Heart right ventricle (tissue), 16 donors: Measurements from ENCODE around the gene CDC5L. TPM values are rescaled to one million over a fixed set of nuclear protein-coding genes. Genes with fewer than 3 reads are reported as not detected.
"Not testable (repeated sequence)": the region's sequence is repeated elsewhere in the genome, so short reads cannot be mapped to it uniquely, and the experiment has no call there.

Experiments
- ATAC-seq, 8 donors: fragments of 200-7000 bp; cut with Tn5 transposase; one replicate each; pipeline ENCODE4 v1.9.1; 2020; ENCODE audit warnings: mild to moderate bottlenecking in 8 of 8, moderate library complexity in 8 of 8, moderate number of reproducible peaks in 1 of 8
- DNase-seq, 2 donors: peaks; one replicate each; pipeline ENCODE4 v3.0.0-alpha.2; 2020
- H3K27ac ChIP-seq, 10 donors: fragments of 200-600 bp; sonication (generic) in 2 of 10; one replicate each; pipeline versions ENCODE4 v1.5.0 to v1.8.0; 2020 to 2022; ENCODE audit warnings: mild to moderate bottlenecking in 3 of 10
- H3K27me3 ChIP-seq, 7 donors: fragments of 200-600 bp; one replicate each; pipeline ENCODE4 v1.8.0; 2021 to 2022; ENCODE audit warnings: mild to moderate bottlenecking in 2 of 7
- H3K36me3 ChIP-seq, 9 donors: fragments of 200-600 bp; sonication (generic) in 1 of 9; one replicate each; pipeline versions ENCODE4 v1.5.0 to v1.8.0; 2020 to 2022; ENCODE audit warnings: mild to moderate bottlenecking in 2 of 9
- H3K4me1 ChIP-seq, 9 donors: fragments of 200-600 bp; sonication (generic) in 1 of 9; one replicate each; pipeline versions ENCODE4 v1.5.0 to v1.8.0; 2020 to 2022; ENCODE audit warnings: mild to moderate bottlenecking in 4 of 9
- H3K4me3 ChIP-seq, 10 donors: fragments of 200-600 bp; sonication (generic) in 2 of 10; one replicate each; pipeline versions ENCODE4 v1.5.0 to v1.8.0; 2020 to 2022; ENCODE audit warnings: mild to moderate bottlenecking in 7 of 10, moderate library complexity in 2 of 10
- H3K9me3 ChIP-seq, 11 donors: fragments of 200-600 bp in 10 of 11; sonication (generic) in 2 of 11; one replicate each; pipeline versions ENCODE4 v1.5.0 to v1.8.0; 2013 to 2022; ENCODE audit warnings: mild to moderate bottlenecking in 2 of 11, control low read depth in 1 of 11, moderate library complexity in 1 of 11
- WGBS, 2 donors: extraction: QIAGEN DNeasy Blood & Tissue Kit; methylation state at CpG; one replicate each; pipeline ENCODE4 v1.1.7; 2013; ENCODE audit warnings: inconsistent platforms in 1 of 2; 5-methylcytosine and 5-hydroxymethylcytosine counted together
- intact Hi-C, 10 donors: fragments of 100-400 bp; cut with DNase I; formaldehyde crosslinking; loops; one replicate each; pipeline versions ENCODE4 v1.11.1 to v1.14.2; 2022
- polyA plus RNA-seq, 2 donors: library from polyadenylated mRNA; stranded (reverse); fragments of 200-250 nt; gene quantifications; one replicate each; pipeline ENCODE4 v1.2.3, GENCODE V29; 2013
- total RNA-seq, 10 donors: library from RNA; stranded (reverse); fragmentation: NEBNext Ultra II Directional in 3 of 10; extraction: Animal tissue kit (Norgen Biotek cat#: 25700) in 3 of 10; gene quantifications; one replicate each; pipeline versions ENCODE4 v1.2.1 to v1.2.4, GENCODE V29; 2021 to 2023
- TF ChIP-seq, protein P1 (sequence below), 9 donors: fragments of 200-600 bp; sonication (generic) in 2 of 9; IDR thresholded peaks; one replicate each; pipeline versions ENCODE4 v1.5.0 to v1.8.0; 2021 to 2022; ENCODE audit warnings: antibody characterized with exemption in 9 of 9, mild to moderate bottlenecking in 5 of 9, moderate library complexity in 1 of 9
- donor health status: Arrhythmogenic right ventricular cardiomyopathy.
- donor health status: ischemic (EF 13 %, LVEDD 7.1; RV severe dilation, severe dysfunction).
- donor health status: healthy with polysubstance abuse.
- donor health status: DM: no; HTN: yes; CAD: no.
- donor health status: DM: no; HTN: no; CAD: no.
- donor health status: ischemic (EF 25% LVEDD 6.9; RV normal size, moderate dysfunction).
- donor health status: ischemic (EF 25% LVEDD 5.7; RV mildly dilated, moderate dysfunction).
- donor health status: healthy.
- donor health status: DM: yes; HTN: yes; CAD: no.
- donor health status: Ischemic cardiomyopathy.
- donor health status: ischemic (EF 35%, LVEDD 5.7; RV mildly dilated, moderate dysfunction).
- donor health status: nonischemic (EF 11% LVEDD 7.7; RV severe dilation, severe dysfunction).
- donor health status: DM: yes; HTN: yes; CAD: no.
- donor health status: PGD.
- donor health status: ischemic (EF 29% LVEDD 5.4; RV normal size, mild dysfunction).
- donor health status: nonischemic (EF 23%, LVEDD 6.1; RV moderate dilation, normal function).

Gene CDC5L
- total and polyA plus RNA-seq, 12 donors, result 5.4 to 26.5 (median 20.5) TPM

DNA sequence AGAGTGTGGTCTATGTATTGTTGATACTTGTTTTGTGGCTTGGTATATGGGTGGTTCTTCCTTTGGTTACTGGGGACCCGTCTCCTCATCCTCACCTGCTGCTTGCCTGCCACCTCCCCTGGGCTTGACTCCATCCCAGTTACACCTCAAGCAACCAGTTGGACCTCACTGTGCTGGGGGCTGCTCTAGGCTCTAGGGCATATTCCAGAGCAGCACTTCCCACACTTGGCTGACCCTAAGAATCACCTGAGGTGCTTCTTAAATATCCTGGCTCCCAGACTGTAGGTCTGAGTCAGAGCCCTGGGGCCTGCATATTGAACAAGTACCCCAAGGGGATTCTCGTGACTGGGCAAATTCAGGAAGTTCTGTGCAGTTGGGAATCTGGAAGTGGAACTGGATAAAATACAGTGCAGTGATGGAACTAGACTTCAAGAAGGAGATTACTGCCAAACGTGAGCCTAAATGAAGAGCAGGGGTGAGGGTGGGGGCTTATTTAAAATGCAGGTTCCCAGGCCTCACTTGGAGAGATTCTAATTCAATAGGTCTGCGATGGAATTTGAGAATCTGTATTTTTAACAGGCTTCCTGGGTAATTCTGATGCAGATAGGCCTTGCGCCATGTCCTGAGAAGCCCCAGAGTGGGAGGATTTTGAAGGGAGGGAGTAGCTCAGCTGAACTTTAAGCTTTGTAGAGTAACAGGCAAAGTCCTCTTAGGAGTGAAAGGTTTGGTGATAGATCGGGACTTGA, 37.4 kb upstream of the CDC5L start:
- Histone ChIP-seq H3K27ac (no peak overlapping the region), H3K36me3 (no peaks in the 10 kb centered on the region), H3K9me3 (no peaks in the 10 kb centered on the region), H3K4me1 (no peaks in the 10 kb centered on the region), H3K27me3 (peaks cover 0 to 13% (median 0%) of the 10 kb centered on the region in 7 donors), H3K4me3 (no peak overlapping the region)
- intact Hi-C loops, result no loop called here
- WGBS, 2 donors, result 70 to 72% methylated on average over 6 of the region's 6 CpGs
- TF ChIP-seq, protein P1, sequence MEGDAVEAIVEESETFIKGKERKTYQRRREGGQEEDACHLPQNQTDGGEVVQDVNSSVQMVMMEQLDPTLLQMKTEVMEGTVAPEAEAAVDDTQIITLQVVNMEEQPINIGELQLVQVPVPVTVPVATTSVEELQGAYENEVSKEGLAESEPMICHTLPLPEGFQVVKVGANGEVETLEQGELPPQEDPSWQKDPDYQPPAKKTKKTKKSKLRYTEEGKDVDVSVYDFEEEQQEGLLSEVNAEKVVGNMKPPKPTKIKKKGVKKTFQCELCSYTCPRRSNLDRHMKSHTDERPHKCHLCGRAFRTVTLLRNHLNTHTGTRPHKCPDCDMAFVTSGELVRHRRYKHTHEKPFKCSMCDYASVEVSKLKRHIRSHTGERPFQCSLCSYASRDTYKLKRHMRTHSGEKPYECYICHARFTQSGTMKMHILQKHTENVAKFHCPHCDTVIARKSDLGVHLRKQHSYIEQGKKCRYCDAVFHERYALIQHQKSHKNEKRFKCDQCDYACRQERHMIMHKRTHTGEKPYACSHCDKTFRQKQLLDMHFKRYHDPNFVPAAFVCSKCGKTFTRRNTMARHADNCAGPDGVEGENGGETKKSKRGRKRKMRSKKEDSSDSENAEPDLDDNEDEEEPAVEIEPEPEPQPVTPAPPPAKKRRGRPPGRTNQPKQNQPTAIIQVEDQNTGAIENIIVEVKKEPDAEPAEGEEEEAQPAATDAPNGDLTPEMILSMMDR (IDR thresholded peaks at IDR 0.05), result no peak
- no peak for ATAC-seq
- DNase-seq, result no peak

- ATAC-seq, H3K4me1 ChIP-seq, H3K27me3 ChIP-seq, H3K27ac ChIP-seq, H3K36me3 ChIP-seq, H3K9me3 ChIP-seq, DNase-seq, intact Hi-C loops, H3K4me3 ChIP-seq: not testable (repeated sequence)
- WGBS, 2 donors, result 81 to 86% methylated on average over 4 of the region's 4 CpGs
Measured at GRCh38 chr6:44350650-44350994, 36.9 kb upstream of the CDC5L start.

DNA sequence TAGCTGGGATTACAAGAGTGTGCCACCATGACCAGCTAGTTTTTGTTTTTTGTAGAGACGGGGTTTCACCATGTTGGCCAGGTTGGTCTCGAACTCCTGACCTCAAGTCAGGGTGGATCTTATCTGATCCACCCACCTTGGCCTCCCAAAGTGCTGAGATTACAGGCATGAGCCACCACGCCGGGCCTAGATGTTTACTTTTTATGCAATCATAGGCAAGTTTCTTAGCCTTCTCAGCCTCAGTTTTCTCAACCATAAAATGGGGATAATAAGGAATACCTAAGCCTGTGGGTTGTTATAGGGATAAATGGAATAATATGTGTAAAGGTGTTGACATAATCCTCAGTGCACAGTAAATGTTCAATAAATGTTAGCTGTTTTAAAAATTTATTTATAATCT, 35.2 kb upstream of the CDC5L start:
- no peak for ATAC-seq
- DNase-seq, result no peak
- intact Hi-C loops, result no loop called here

DNA sequence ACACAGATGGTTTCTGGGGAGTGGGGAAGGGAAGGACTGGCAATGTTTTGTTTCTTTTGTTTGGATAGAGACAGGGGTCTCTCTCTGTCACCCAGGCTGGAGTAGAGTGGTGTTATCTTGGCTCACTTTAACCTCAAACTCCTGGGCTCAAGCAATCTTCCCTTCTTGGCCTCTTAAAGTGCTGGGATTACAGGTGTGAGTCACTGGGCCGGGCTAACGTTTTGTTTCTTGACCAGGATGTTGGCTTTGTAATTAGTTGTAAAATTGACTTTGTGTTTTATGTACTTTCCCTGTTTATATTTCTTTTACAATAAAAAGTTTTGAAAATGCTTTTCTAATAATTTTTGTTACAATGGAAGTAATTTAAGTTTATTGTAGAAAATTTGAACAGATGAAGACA, 34.2 kb upstream of the CDC5L start:
- Histone ChIP-seq H3K27me3 (peaks cover 0 to 7% (median 0%) of the 10 kb centered on the region in 7 donors), H3K4me1 (no peaks in the 10 kb centered on the region), H3K27ac (no peak overlapping the region), H3K36me3 (no peaks in the 10 kb centered on the region), H3K9me3 (peaks cover 0 to 6% (median 0%) of the 10 kb centered on the region in 11 donors), H3K4me3 (no peak overlapping the region)
- ATAC-seq (no peak), DNase-seq (no peak)
- TF ChIP-seq, protein P1 (IDR thresholded peaks at IDR 0.05), result no peak
- intact Hi-C loops, result no loop called here
- 60% methylated on average over 2 of the region's 2 CpGs for WGBS, 2 donors

More for the DNA sequence above, 35.2 kb upstream of the CDC5L start:
- peaks cover 0 to 7% (median 0%) of the 10 kb centered on the region in 7 donors for H3K27me3 ChIP-seq
- TF ChIP-seq, protein P1 (IDR thresholded peaks at IDR 0.05), result no peak
- H3K4me3 ChIP-seq, result no peak overlapping the region
- H3K4me1 ChIP-seq, result no peaks in the 10 kb centered on the region
- H3K36me3 ChIP-seq, result no peaks in the 10 kb centered on the region
- peaks cover 0 to 6% (median 0%) of the 10 kb centered on the region in 11 donors for H3K9me3 ChIP-seq
- no peak overlapping the region for H3K27ac ChIP-seq
- WGBS, 2 donors, result 86 to 88% methylated on average over 4 of the region's 4 CpGs

GRCh38 chr6:44355640-44356039, 31.9 kb upstream of the CDC5L start:
- WGBS, 2 donors, result 63 to 86% methylated on average over 4 of the region's 4 CpGs
- Histone ChIP-seq H3K4me3 (no peak overlapping the region), H3K27ac (no peak overlapping the region), H3K9me3 (peaks cover 0 to 6% (median 0%) of the 10 kb centered on the region in 11 donors), H3K4me1 (no peaks in the 10 kb centered on the region), H3K36me3 (no peaks in the 10 kb centered on the region), H3K27me3 (peaks cover 0 to 10% (median 7%) of the 10 kb centered on the region in 7 donors)
- intact Hi-C loops, result no loop called here
- TF ChIP-seq, protein P1 (IDR thresholded peaks at IDR 0.05), result no peak
- ATAC-seq, result no peak
- DNase-seq, result no peak
